Ovary (tissue), 9 donors: ENCODE measurements around the gene FBP2. TPM values are rescaled to one million over a fixed set of nuclear protein-coding genes. Genes with fewer than 3 reads are reported as not detected.

Source experiments
- DNase-seq, 5 donors: peaks; one replicate each; pipeline ENCODE4 v3.0.0-alpha.2; 2019 to 2020
- H3K27ac ChIP-seq, 2 donors: fragments of 200-600 bp; one replicate each; pipeline versions ENCODE4 v1.5.1 to v1.8.0; 2019 to 2022
- H3K27me3 ChIP-seq: fragments of 200-600 bp; one replicate; pipeline ENCODE4 v1.8.0; 2022
- H3K36me3 ChIP-seq: fragments of 200-600 bp; sonication (generic); one replicate; pipeline ENCODE4 v1.5.1; 2019
- H3K4me1 ChIP-seq: one replicate; pipeline ENCODE4 v1.8.1; 2013; ENCODE audit warnings: mild to moderate bottlenecking, moderate library complexity; ENCODE audit not compliant: insufficient read depth
- H3K4me3 ChIP-seq: fragments of 200-600 bp; sonication (generic); one replicate; pipeline ENCODE4 v1.5.1; 2017
- H3K9me3 ChIP-seq, 2 donors: fragments of 200-600 bp in 1 of 2; sonication (generic) in 1 of 2; one replicate each; pipeline versions ENCODE4 v1.5.1 to v1.8.1; 2013 to 2019; ENCODE audit warnings: mild to moderate bottlenecking in 1 of 2, moderate library complexity in 1 of 2
- CTCF ChIP-seq, 3 donors: fragments of 450-650 bp in 2 of 3; fragments of 200-600 bp in 1 of 3; IDR thresholded peaks; one replicate each; pipeline versions ENCODE4 v1.5.1 to v1.8.0; 2016 to 2022; ENCODE audit warnings: antibody characterized with exemption in 3 of 3, mild to moderate bottlenecking in 1 of 3
- EP300 ChIP-seq: sonication (generic); formaldehyde crosslinking; IDR thresholded peaks from one replicate; pipeline ENCODE4 v1.6.1; 2017; ENCODE audit warnings: antibody characterized with exemption
- POLR2A ChIP-seq: fragments of 450-650 bp; IDR thresholded peaks from one replicate; pipeline ENCODE4 v1.6.1; 2017; ENCODE audit warnings: antibody characterized with exemption, mild to moderate bottlenecking, moderate library complexity
- WGBS, 3 donors: extraction: QIAGEN DNeasy Blood & Tissue Kit in 1 of 3; methylation state at CpG; one replicate each; pipeline versions ENCODE4 v1.1.5 to v1.1.7; 2013 to 2017; 5-methylcytosine and 5-hydroxymethylcytosine counted together
- intact Hi-C, 4 donors: fragments of 100-400 bp; cut with DNase I; formaldehyde crosslinking; loops; one replicate each; pipeline versions ENCODE4 v1.11.0 to v1.15.1; 2022 to 2023
- polyA plus RNA-seq, 2 donors: library from polyadenylated mRNA; stranded (reverse); fragments of 200-250 nt in 1 of 2; fragments of 350-450 nt in 1 of 2; fragmentation: Illumina TruSeq in 1 of 2; extraction: RNeasy Lipid Tissue Mini Kit (QIAGEN cat#74804) in 1 of 2; gene quantifications; one replicate each; pipeline ENCODE4 v1.2.3, GENCODE V29; 2013 to 2014
- total RNA-seq, 7 donors: library from RNA; depleted of rRNA in 2 of 7; stranded (reverse); fragments of >200 nt in 2 of 7; fragmentation: NEBNext Ultra II Directional in 3 of 7; extraction: Animal tissue kit (Norgen Biotek cat#: 25700) in 3 of 7; gene quantifications; one replicate each; pipeline versions ENCODE4 v1.1.0 to v1.2.4, GENCODE V29; 2016 to 2023
- donor health status: DM: no; HTN: no; CAD: no; lungs with moderate emphysema.
- donor health status: DM: no; HTN: no; CAD: no.
- donor health status: Bipolar disorder and iron deficiency.
- donor health status: DM: yes; HTN: yes; CAD: no.
- donor health status: DM: no; HTN: no; CAD: no.
- donor health status: DM: yes; HTN: yes; CAD: no.

FBP2 gene
- total and polyA plus RNA-seq, 9 donors, result not detected

GRCh38 chr9:94577571-94577970 is 16.1 kb downstream of the FBP2 start:
- TF ChIP-seq POLR2A (no peak), CTCF (IDR thresholded peaks at IDR 0.05) (no peak), EP300 (no peak)
- WGBS, 3 donors, result 17 to 19% (median 18%) methylated on average over 2 of the region's 2 CpGs
- H3K27ac ChIP-seq, result no peak overlapping the region
- H3K4me3 ChIP-seq, result no peak overlapping the region
- no peak for DNase-seq
- no peaks in the 10 kb centered on the region for H3K9me3 ChIP-seq
- H3K27me3 ChIP-seq, result no peaks in the 10 kb centered on the region
- H3K36me3 ChIP-seq, result no peaks in the 10 kb centered on the region
- no peaks in the 10 kb centered on the region for H3K4me1 ChIP-seq
- intact Hi-C loops, result no loop called here

- Histone ChIP-seq H3K36me3 (no peaks in the 10 kb centered on the region), H3K9me3 (no peaks in the 10 kb centered on the region), H3K27ac (no peak overlapping the region), H3K27me3 (no peaks in the 10 kb centered on the region), H3K4me1 (no peaks in the 10 kb centered on the region), H3K4me3 (no peak overlapping the region)
- no peak for DNase-seq
- 0 to 44% (median 3%) methylated on average over 1 of the region's 1 CpG for WGBS, 3 donors
- intact Hi-C loops, result no loop called here
- TF ChIP-seq POLR2A, result no peak
Observed at GRCh38 chr9:94577036-94577435, 16.6 kb downstream of the FBP2 start.

GRCh38 chr9:94576131-94576530 is 17.5 kb downstream of the FBP2 start:
- TF ChIP-seq CTCF (IDR thresholded peaks at IDR 0.05), result no peak
- TF ChIP-seq EP300, result no peak
- no peak for TF ChIP-seq POLR2A
- WGBS, 3 donors, result 76 to 88% (median 81%) methylated on average over 2 of the region's 2 CpGs
- no peak for DNase-seq
- Histone ChIP-seq H3K27ac (no peak overlapping the region), H3K36me3 (no peaks in the 10 kb centered on the region), H3K4me1 (no peaks in the 10 kb centered on the region), H3K27me3 (no peaks in the 10 kb centered on the region), H3K9me3 (no peaks in the 10 kb centered on the region), H3K4me3 (no peak overlapping the region)
- intact Hi-C loops, result no loop called here

GRCh38 chr9:94568972-94569712 is 24.5 kb downstream of the FBP2 start:
- 86 to 89% (median 88%) methylated on average over 17 of the region's 17 CpGs for WGBS, 3 donors
- no peaks in the 10 kb centered on the region for H3K4me1 ChIP-seq
- no peaks in the 10 kb centered on the region for H3K9me3 ChIP-seq
- H3K27me3 ChIP-seq, result no peaks in the 10 kb centered on the region
- intact Hi-C loops, result no loop called here
- H3K4me3 ChIP-seq, result no peak overlapping the region
- TF ChIP-seq POLR2A (no peak), CTCF (IDR thresholded peaks at IDR 0.05) (no peak), EP300 (no peak)
- H3K36me3 ChIP-seq, result no peaks in the 10 kb centered on the region
- no peak for DNase-seq
- no peak overlapping the region for H3K27ac ChIP-seq

GRCh38 chr9:94568250-94568889 is 25.3 kb downstream of the FBP2 start:
- Histone ChIP-seq H3K36me3 (no peaks in the 10 kb centered on the region), H3K27ac (no peak overlapping the region), H3K27me3 (no peaks in the 10 kb centered on the region), H3K9me3 (no peaks in the 10 kb centered on the region), H3K4me3 (no peak overlapping the region), H3K4me1 (no peaks in the 10 kb centered on the region)
- intact Hi-C loops, result no loop called here
- WGBS, 3 donors, result 75 to 87% (median 77%) methylated on average over 3 of the region's 3 CpGs
- no peak for DNase-seq
- TF ChIP-seq POLR2A (no peak), CTCF (IDR thresholded peaks at IDR 0.05) (no peak), EP300 (no peak)
